ENCODE measurements around the gene ELMO1. TPM values are rescaled to one million over a fixed set of nuclear protein-coding genes. Genes with fewer than 3 reads are reported as not detected.

Gene ELMO1
- total RNA-seq, 1 experiment from 2014 or later = not detected

- H3K36me3 ChIP-seq (ENCODE audit: low read depth, low read length) = no peaks in the 10 kb centered on the region
- TF ChIP-seq EZH2 (IDR thresholded peaks at IDR 0.05; ENCODE audit: low read length, unreplicated experiment) (no peak), EZH2phosphoT487 (IDR thresholded peaks at IDR 0.05; ENCODE audit: borderline replicate concordance, low read length) (no peak), CTCF (conservative IDR thresholded peaks at IDR 0.05; ENCODE audit: low read depth, low read length) (no peak)
- no peak for ATAC-seq
- H3K9ac ChIP-seq (ENCODE audit: low read length) = no peak overlapping the region
- ChIA-PET POLR2A (ENCODE audit: unreplicated experiment) (no interaction called here), CTCF (interaction anchor here (0.6 kb wide), 1 partner anchor 560 kb away, joined by 5 read pairs; no protein-coding TSS in a partner anchor)
- H3K4me3 ChIP-seq (ENCODE audit: low read length) = no peak overlapping the region
- H3K79me2 ChIP-seq (ENCODE audit: low read length) = no peaks in the 10 kb centered on the region
- no peaks in the 10 kb centered on the region for H3F3A ChIP-seq (ENCODE audit: low read length, unreplicated experiment)
- no peak overlapping the region for H2AFZ ChIP-seq (ENCODE audit: low read length)
- no peaks in the 10 kb centered on the region for H3K9me3 ChIP-seq (ENCODE audit: low read length)
- H3K27me3 ChIP-seq (ENCODE audit: low read length) = no peaks in the 10 kb centered on the region
- BruUV-seq (replicated peaks) = no TSS peak
- H3K9me2 ChIP-seq (replicated peaks; ENCODE audit: low read length) = no peaks in the 10 kb centered on the region
- no peak overlapping the region for H3K4me2 ChIP-seq (ENCODE audit: low read length)
- intact Hi-C loops (cut with micrococcal nuclease) = no loop called here
- peaks cover 20% of the 10 kb centered on the region for H3K4me1 ChIP-seq (ENCODE audit: insufficient read depth, low read length)
- DNase-seq = no peak
- H3K27ac ChIP-seq (ENCODE audit: low read length) = no peak overlapping the region
- no peaks in the 10 kb centered on the region for H4K20me1 ChIP-seq (ENCODE audit: low read length)
These were observed 413.0 kb downstream of the ELMO1 start for GRCh38 chr7:37035631-37036030.

- ChIA-PET POLR2A (ENCODE audit: unreplicated experiment) (interaction anchor here (0.6 kb wide), 1 partner anchor 1513 kb away, joined by 4 read pairs; no protein-coding TSS in a partner anchor), CTCF (no interaction called here)
- Histone ChIP-seq H3K9me2 (replicated peaks; ENCODE audit: low read length) (no peaks in the 10 kb centered on the region), H3K4me1 (ENCODE audit: insufficient read depth, low read length) (peaks cover 20% of the 10 kb centered on the region), H3K27me3 (ENCODE audit: low read length) (no peaks in the 10 kb centered on the region), H3K79me2 (ENCODE audit: low read length) (no peaks in the 10 kb centered on the region), H4K20me1 (ENCODE audit: low read length) (no peaks in the 10 kb centered on the region), H2AFZ (ENCODE audit: low read length) (no peak overlapping the region), H3K9me3 (ENCODE audit: low read length) (no peaks in the 10 kb centered on the region), H3F3A (ENCODE audit: low read length, unreplicated experiment) (no peaks in the 10 kb centered on the region), H3K4me2 (ENCODE audit: low read length) (no peak overlapping the region), H3K36me3 (ENCODE audit: low read depth, low read length) (no peaks in the 10 kb centered on the region), H3K27ac (ENCODE audit: low read length) (no peak overlapping the region), H3K4me3 (ENCODE audit: low read length) (no peak overlapping the region), H3K9ac (ENCODE audit: low read length) (no peak overlapping the region)
- no peak for ATAC-seq
- DNase-seq = no peak
- no TSS peak for BruUV-seq (replicated peaks)
- TF ChIP-seq EZH2 (IDR thresholded peaks at IDR 0.05; ENCODE audit: low read length, unreplicated experiment) (no peak), EZH2phosphoT487 (IDR thresholded peaks at IDR 0.05; ENCODE audit: borderline replicate concordance, low read length) (no peak), CTCF (conservative IDR thresholded peaks at IDR 0.05; ENCODE audit: low read depth, low read length) (no peak)
- intact Hi-C loops (cut with micrococcal nuclease) = no loop called here
These were observed 415.5 kb downstream of the ELMO1 start for GRCh38 chr7:37033141-37033540.

GRCh38 chr7:37032258-37032601, 416.4 kb downstream of the ELMO1 start:
- CTCF ChIA-PET = no interaction called here
- no TSS peak for BruUV-seq (replicated peaks)
- 0 out of 2 replicates have a peak, but pooled peaks cover under 1% of the 10 kb centered on the region for H3K27me3 ChIP-seq (ENCODE audit: low read length)

More at GRCh38 chr7:37032258-37032601, 416.4 kb downstream of the ELMO1 start:
- POLR2A ChIA-PET (ENCODE audit: unreplicated experiment) = no interaction called here
- Histone ChIP-seq H4K20me1 (ENCODE audit: low read length) (no peaks in the 10 kb centered on the region), H3F3A (ENCODE audit: low read length, unreplicated experiment) (no peaks in the 10 kb centered on the region), H3K4me2 (ENCODE audit: low read length) (peak overlapping the region; percentile 46), H3K27ac (ENCODE audit: low read length) (peak overlapping the region; percentile 46), H3K9me2 (replicated peaks; ENCODE audit: low read length) (no peaks in the 10 kb centered on the region), H3K9ac (ENCODE audit: low read length) (no peak overlapping the region), H3K9me3 (ENCODE audit: low read length) (no peaks in the 10 kb centered on the region), H2AFZ (ENCODE audit: low read length) (peak overlapping the region; percentile 34; the same call in 1 of the 2 replicates), H3K4me3 (ENCODE audit: low read length) (no peak overlapping the region), H3K79me2 (ENCODE audit: low read length) (no peaks in the 10 kb centered on the region), H3K36me3 (ENCODE audit: low read depth, low read length) (no peaks in the 10 kb centered on the region), H3K4me1 (ENCODE audit: insufficient read depth, low read length) (peaks cover 20% of the 10 kb centered on the region)
- ATAC-seq = peak; percentile 48
- intact Hi-C loops (cut with micrococcal nuclease) = no loop called here
- no peak for TF ChIP-seq EZH2phosphoT487 (IDR thresholded peaks at IDR 0.05; ENCODE audit: borderline replicate concordance, low read length)
- no peak for TF ChIP-seq EZH2 (IDR thresholded peaks at IDR 0.05; ENCODE audit: low read length, unreplicated experiment)
- no peak for TF ChIP-seq CTCF (conservative IDR thresholded peaks at IDR 0.05; ENCODE audit: low read depth, low read length)
- DNase-seq = no peak
